Hematopoietic multipotent progenitor cell treated with erythropoietin and hydrocortisone succinate and interleukin-3 and kit ligand, for 8 days (in vitro differentiated cells): ENCODE data around the gene NAA25.
"Not testable (repeated sequence)": the region's sequence is repeated elsewhere in the genome, so short reads cannot be mapped to it uniquely, and the experiment has no call there.

Source experiments
- DNase-seq: peaks from one replicate; pipeline ENCODE4 v3.0.0-alpha.2; 2015

Gene NAA25

GRCh38 chr12:112049351-112049750 lies 59.2 kb downstream of the NAA25 start:
- no peak for DNase-seq

GRCh38 chr12:112046003-112046402 lies 62.6 kb downstream of the NAA25 start:
- DNase-seq: no peak

- not testable (repeated sequence) for DNase-seq
These were observed 72.0 kb downstream of the NAA25 start for GRCh38 chr12:112036614-112037013.

DNA sequence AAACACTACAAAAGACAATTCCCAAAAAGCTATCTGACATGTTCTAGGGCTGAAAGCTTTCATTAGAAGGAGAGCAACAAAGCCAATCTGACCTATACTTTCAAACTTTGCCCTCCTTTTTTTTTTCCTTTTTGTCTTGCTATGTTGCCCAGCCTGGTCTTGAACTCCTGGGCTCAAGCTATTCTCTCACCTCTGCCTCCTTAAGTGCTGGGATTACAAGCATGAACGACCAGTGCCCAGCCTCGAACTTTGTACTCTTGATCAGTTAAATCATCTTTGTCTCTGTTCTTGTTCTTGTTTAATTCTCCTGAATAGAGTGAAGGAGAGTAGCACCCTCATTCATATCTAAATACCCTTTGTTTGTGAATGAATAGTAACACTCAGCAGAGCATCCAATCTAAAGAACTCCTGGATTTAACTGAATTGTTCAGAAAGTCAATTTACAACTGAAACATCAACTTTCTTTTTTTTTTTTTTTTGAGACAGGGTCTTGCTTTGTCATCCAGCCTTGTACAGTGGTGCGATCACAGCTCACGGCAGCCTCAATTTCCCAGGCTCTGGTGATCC lies 73.3 kb downstream of the NAA25 start:
- DNase-seq: no peak

GRCh38 chr12:112032292-112032691 lies 76.3 kb downstream of the NAA25 start:
- DNase-seq: no peak

- DNase-seq: no peak
These were observed 77.1 kb downstream of the NAA25 start for GRCh38 chr12:112031472-112031871.

DNA sequence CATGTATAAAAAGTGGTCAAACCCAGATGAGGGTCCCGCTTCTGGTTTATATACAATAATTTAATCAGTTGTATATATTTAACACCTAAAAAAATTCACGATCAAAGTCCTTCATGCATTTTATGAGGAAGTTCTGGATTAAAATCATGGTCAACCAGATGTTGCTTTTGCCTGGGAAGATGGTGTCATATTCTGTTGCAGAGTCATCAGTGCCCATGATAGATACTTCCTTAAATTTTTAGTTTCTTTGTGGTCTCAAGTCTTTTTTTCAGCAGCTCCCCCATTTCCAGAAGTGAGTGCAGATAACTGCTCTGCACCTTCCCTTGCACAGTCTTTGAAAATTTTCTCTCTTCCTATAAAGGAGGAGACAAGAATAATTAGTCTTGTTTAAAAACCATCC lies 79.3 kb downstream of the NAA25 start:
- DNase-seq: no peak

DNA sequence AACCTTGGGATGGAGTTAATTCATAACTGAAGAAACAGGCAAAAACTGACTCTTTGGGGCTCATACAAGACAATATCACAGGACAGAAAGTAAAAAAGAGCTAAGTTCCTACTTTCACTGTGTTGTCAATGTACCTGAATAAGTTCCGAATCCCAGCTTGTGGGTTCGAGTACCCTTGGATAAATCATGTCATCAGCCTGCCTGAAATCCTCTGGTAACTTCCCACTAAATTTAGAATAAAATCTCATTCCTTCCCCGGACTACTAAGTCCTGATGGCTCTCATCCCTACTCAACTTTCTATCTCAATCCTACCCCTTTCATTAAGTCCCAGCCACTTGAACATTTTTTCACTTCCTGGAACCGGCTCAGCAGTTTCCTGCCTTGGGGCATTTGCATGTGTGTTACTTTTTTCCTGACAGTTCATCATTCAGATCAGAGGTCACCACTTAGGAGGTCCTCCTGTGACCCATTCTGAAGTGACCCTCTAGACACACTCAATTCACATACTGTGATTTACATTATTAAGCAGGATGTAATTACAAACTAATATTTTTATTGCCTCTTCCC lies 82.7 kb downstream of the NAA25 start:
- DNase-seq: no peak

DNA sequence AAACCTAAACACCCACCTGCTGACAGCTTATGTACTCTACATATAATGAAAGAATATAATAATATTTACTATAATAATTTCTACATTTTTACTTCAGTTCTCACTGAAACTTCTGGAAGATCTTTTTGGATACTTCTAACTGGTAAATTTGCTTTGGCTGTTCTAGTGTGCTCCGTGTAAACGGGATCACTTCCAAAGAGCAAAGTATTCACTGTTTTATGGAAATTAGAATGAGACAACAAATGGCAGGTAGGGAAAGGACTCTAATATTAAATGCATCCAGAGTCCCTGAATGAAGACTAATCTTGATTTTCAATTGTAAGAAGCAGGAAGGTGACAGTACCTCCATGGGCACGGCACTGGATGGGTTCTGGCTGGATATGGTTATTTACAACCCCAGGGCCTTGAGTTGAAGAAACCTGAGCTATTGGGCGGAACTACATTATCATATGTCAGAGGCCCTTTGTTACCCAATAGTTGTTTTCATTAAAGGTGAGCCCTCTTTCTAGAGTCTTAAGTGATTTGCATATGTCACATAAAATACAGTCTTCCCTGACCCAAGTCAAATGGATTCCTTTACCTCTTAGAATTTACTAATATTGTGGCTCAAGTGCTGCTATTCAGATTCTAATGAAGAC lies 84.7 kb downstream of the NAA25 start:
- DNase-seq: no peak

DNA sequence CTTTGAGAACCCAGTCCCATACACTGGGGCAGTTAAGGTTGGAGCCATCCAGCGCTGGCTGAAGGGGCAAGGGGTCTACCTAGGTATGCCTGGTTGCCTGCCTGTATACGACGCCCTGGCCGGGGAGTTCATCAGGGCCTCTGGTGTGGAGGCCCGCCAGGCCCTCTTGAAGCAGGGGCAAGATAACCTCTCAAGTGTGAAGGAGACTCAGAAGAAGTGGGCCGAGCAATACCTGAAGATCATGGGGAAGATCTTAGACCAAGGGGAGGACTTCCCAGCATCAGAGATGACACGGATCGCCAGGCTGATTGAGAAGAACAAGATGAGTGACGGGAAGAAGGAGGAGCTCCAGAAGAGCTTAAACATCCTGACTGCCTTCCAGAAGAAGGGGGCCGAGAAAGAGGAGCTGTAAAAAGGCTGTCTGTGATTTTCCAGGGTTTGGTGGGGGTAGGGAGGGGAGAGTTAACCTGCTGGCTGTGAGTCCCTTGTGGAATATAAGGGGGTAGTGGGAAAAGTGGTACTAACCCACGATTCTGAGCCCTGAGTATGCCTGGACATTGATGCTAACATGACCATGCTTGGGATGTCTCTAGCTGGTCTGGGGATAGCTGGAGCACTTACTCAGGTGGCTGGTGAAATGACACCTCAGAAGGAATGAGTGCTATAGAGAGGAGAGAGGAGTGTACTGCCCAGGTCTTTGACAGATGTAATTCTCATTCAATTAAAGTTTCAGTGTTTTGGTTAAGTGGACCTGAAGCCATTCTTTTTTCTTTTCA lies 86.2 kb downstream of the NAA25 start:
- DNase-seq: no peak

- no peak for DNase-seq
These were observed 87.6 kb downstream of the NAA25 start for GRCh38 chr12:112020947-112021457.

DNA sequence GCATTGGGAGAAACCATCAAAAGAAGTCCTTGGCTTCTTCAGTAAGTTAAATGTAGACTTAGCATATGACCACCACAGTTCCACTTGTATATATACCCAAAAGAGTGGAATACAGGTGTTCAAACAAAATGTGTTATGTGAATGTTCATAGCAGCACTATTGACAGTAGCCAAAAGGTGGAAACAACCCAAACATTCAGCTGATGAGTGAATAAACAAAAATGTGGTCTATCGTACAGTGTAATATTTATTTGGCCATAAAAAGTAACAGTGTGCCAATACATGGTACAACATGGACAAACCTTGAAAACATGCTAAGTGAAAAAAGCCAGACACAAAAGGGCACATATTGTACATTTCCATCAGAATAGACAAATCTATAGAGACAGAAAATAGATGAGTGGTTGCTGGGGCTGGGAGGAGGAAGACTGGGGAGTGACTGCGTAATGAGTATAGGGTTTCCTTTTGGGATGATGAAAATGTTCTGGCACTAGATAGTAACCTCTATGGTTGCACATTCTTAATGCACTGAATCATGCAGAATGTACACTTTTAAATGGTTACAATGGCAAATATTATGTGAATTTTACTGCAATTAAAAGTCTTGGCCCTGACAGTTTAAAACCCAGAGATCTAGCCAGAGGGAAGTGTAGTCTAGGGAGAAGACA lies 89.9 kb downstream of the NAA25 start:
- DNase-seq: no peak

DNA sequence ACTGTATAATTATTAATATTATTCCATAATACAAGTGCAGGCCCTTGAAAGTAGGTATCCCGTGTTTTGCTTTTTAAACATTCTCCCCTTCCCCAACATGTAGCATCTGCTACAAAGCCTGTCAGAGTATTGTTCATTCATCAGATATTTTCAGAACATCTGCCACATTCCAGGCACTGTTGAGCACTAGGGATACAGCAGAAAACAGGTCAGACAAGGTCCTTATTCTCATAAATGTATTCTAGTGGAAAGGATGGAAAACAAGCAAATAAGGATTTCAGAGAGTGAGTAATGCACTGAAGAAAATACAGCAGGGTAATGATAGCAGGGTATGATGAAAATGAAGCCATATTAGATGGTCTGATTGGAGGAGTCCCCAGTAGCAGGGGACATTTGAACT lies 91.5 kb downstream of the NAA25 start:
- no peak for DNase-seq

DNA sequence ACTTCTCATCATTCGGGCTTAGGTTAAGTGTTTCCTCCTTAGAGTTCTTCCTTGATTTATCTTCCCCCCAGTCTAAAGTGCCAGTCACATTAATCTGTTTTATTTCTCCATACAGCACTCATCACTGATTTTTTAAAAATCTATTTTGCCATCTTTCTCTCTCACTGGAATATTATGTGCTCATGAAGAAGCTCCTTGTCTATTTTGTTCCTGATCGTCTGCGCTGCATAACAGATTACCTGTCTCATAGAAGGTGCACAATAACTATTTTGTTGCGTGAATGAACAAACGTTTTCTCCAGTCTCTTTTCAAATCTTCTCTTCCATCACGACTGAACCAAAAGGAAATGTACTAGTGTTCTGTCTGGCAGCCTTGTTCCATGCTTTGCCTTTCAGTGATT lies 92.6 kb downstream of the NAA25 start:
- no peak for DNase-seq

- DNase-seq: peak; percentile 88
These were observed 94.8 kb downstream of the NAA25 start for GRCh38 chr12:112013601-112014402.

- peak; percentile 98 for DNase-seq
These were observed 95.6 kb downstream of the NAA25 start, which contains the start of the genes ERP29 and TMEM116 for GRCh38 chr12:112012775-112013600. Gene ERP29, plus strand, starts transcription at chr12:112013426. Its CDS starts 40 bp downstream, at chr12:112013466. Gene TMEM116, minus strand, starts transcription at chr12:112013165. Its CDS starts 7,895 bp downstream, at chr12:112005270.

DNA sequence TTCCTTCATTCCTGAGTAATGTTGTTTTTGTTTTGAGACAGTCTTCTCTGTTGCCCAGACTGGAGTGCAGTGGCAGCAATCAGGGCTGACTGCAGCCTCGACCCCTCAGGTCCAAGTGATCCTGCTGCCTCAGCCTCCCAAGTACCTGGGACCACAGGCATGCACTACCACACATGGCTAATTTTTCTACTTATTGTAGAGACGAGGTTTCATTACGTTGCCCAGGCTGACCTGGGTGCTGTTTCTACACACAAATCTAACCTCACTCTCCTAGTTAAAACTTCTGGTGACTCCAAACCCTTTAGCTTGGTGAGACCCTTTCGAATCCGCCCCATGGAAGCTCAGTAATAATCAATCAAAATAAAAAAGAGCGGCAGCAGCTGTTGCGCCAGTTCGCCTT lies 96.9 kb downstream of the NAA25 start:
- DNase-seq: no peak

- no peak for DNase-seq
These were observed 97.9 kb downstream of the NAA25 start for GRCh38 chr12:112010415-112011344.

- not testable (repeated sequence) for DNase-seq
These were observed 99.0 kb downstream of the NAA25 start for GRCh38 chr12:112009596-112009995.

GRCh38 chr12:112008918-112009317 lies 99.7 kb downstream of the NAA25 start:
- no peak for DNase-seq
